ENCODE data around the gene TM9SF3.
"Not testable (repeated sequence)": the region's sequence is repeated elsewhere in the genome, so short reads cannot be mapped to it uniquely, and the experiment has no call there.

The TM9SF3 gene

GRCh38 chr10:96598846-96599245 is 12.0 kb upstream of the TM9SF3 start:
- no peak for DNase-seq

- no peak for DNase-seq
Observed at GRCh38 chr10:96596422-96597407, 9.9 kb upstream of the TM9SF3 start.

GRCh38 chr10:96595741-96596140 is 8.9 kb upstream of the TM9SF3 start:
- no peak for DNase-seq

GRCh38 chr10:96591946-96592345 is 5.1 kb upstream of the TM9SF3 start:
- DNase-seq = no peak

GRCh38 chr10:96588616-96589419 is 2.0 kb upstream of the TM9SF3 start:
- no peak for DNase-seq

- DNase-seq = no peak
Observed at GRCh38 chr10:96588060-96588554, 1.3 kb upstream of the TM9SF3 start.

GRCh38 chr10:96587264-96588059 is 650 bp upstream of the TM9SF3 start:
- DNase-seq = no peak

- DNase-seq = no peak
Observed at GRCh38 chr10:96585736-96586418, 935 bp downstream of the TM9SF3 start.

GRCh38 chr10:96584474-96584873 is 2.3 kb downstream of the TM9SF3 start:
- DNase-seq = no peak

- DNase-seq = no peak
Observed at GRCh38 chr10:96584035-96584434, 2.8 kb downstream of the TM9SF3 start.

- no peak for DNase-seq
Observed at GRCh38 chr10:96579133-96579532, 7.7 kb downstream of the TM9SF3 start.

- no peak for DNase-seq
Observed at GRCh38 chr10:96578633-96579032, 8.2 kb downstream of the TM9SF3 start.

- no peak for DNase-seq
Observed at GRCh38 chr10:96578022-96578421, 8.8 kb downstream of the TM9SF3 start.

- DNase-seq = no peak
Observed at GRCh38 chr10:96577069-96577468, 9.7 kb downstream of the TM9SF3 start.

GRCh38 chr10:96576277-96576980 is 10.4 kb downstream of the TM9SF3 start:
- DNase-seq = no peak

GRCh38 chr10:96574564-96574963 is 12.2 kb downstream of the TM9SF3 start:
- DNase-seq = not testable (repeated sequence)

- DNase-seq = no peak
Observed at GRCh38 chr10:96573036-96573435, 13.8 kb downstream of the TM9SF3 start.

- no peak for DNase-seq
Observed at GRCh38 chr10:96570983-96571964, 15.5 kb downstream of the TM9SF3 start.

- DNase-seq = no peak
Observed at GRCh38 chr10:96570511-96570910, 16.3 kb downstream of the TM9SF3 start.

- no peak for DNase-seq
Observed at GRCh38 chr10:96568402-96568801, 18.4 kb downstream of the TM9SF3 start.
